H1 (cell line): Measurements from ENCODE around the gene ANKIB1. TPM values are rescaled to one million over a fixed set of nuclear protein-coding genes. Genes with fewer than 3 reads are reported as not detected.

ENCODE experiments used
- CTCF ChIA-PET: fragments of 300-600 bp; sonication (Branson Sonifier 250); formaldehyde crosslinking; loops from one replicate; lab custom pipeline; 2021; ENCODE audit not compliant: partially characterized antibody; lab: Charles Lee
- POLR2A ChIA-PET: fragments of 300-600 bp; sonication (Branson Sonifier 250); formaldehyde crosslinking; loops from one replicate; lab custom pipeline; 2021; ENCODE audit warnings: inconsistent platforms; ENCODE audit not compliant: partially characterized antibody; lab: Charles Lee
- DNase-seq, 2 experiments: peaks; one replicate each; pipeline versions ENCODE4 v3.0.0 to v3.0.0-alpha.2; 2010 to 2022; ENCODE audit warnings: low spot score in 2 of 2, low read depth in 1 of 2, mixed read lengths in 1 of 2
- FAIRE-seq: peaks from 2 replicates; lab custom pipeline; 2011; peaks lifted over from hg19 to GRCh38; lab: Jason Lieb, UNC
- H2AFZ ChIP-seq: 2 replicates; pipeline ENCODE4 v1.8.1; 2012; ENCODE audit warnings: low read length, inconsistent platforms
- H2AK5ac ChIP-seq: 2 replicates; pipeline ENCODE4 v1.6.1; 2013; ENCODE audit warnings: low read depth, low read length
- H2BK120ac ChIP-seq: replicated peaks from 2 replicates; pipeline ENCODE3; 2013; ENCODE audit warnings: low read depth, low read length, inconsistent platforms
- H2BK12ac ChIP-seq: 2 replicates; pipeline ENCODE4 v1.6.1; 2013; ENCODE audit warnings: low read depth, low read length
- H2BK15ac ChIP-seq: 2 replicates; pipeline ENCODE4 v1.6.1; 2013; ENCODE audit warnings: low read length
- H2BK20ac ChIP-seq: 2 replicates; pipeline ENCODE4 v1.6.1; 2013; ENCODE audit warnings: low read length
- H2BK5ac ChIP-seq: 2 replicates; pipeline ENCODE4 v1.6.1; 2013; ENCODE audit warnings: low read depth, low read length
- H3K14ac ChIP-seq: 2 replicates; pipeline ENCODE4 v1.6.1; 2013; ENCODE audit warnings: inconsistent platforms; ENCODE audit not compliant: insufficient read length
- H3K18ac ChIP-seq: 2 replicates; pipeline ENCODE4 v1.6.1; 2013; ENCODE audit warnings: low read length; ENCODE audit errors: extremely low read depth
- H3K23ac ChIP-seq: 2 replicates; pipeline ENCODE4 v1.6.1; 2013; ENCODE audit warnings: inconsistent platforms; ENCODE audit not compliant: insufficient read length
- H3K23me2 ChIP-seq: 2 replicates; pipeline ENCODE4 v1.6.1; 2013; ENCODE audit warnings: low read depth, low read length
- H3K27ac ChIP-seq: 2 replicates; pipeline ENCODE4 v1.6.1; 2011; ENCODE audit warnings: low read depth, low read length, inconsistent platforms
- H3K27me3 ChIP-seq, 4 experiments: replicated peaks in 1 of 4; 1 replicate in 1 of 4; 2 replicates in 3 of 4; pipeline versions ENCODE4 v1.6.1 to v1.8.1; 2011 to 2013; ENCODE audit warnings: low read length in 3 of 4, mild to moderate bottlenecking in 3 of 4, inconsistent platforms in 2 of 4, mixed read lengths in 2 of 4, moderate library complexity in 1 of 4; ENCODE audit not compliant: control insufficient read depth in 3 of 4, insufficient read depth in 3 of 4; ENCODE audit errors: extremely low read depth in 1 of 4
- H3K36me3 ChIP-seq, 4 experiments: 2 replicates each; pipeline versions ENCODE4 v1.6.1 to v1.8.1; 2011 to 2013; ENCODE audit warnings: mild to moderate bottlenecking in 4 of 4, low read length in 3 of 4, moderate library complexity in 2 of 4, control low read depth in 1 of 4, inconsistent platforms in 1 of 4; ENCODE audit not compliant: insufficient read depth in 4 of 4, control insufficient read depth in 2 of 4
- H3K4ac ChIP-seq: replicated peaks from 2 replicates; pipeline ENCODE3; 2013; ENCODE audit warnings: low read length, low read depth, mixed read lengths, inconsistent platforms; ENCODE audit not compliant: insufficient read length
- H3K4me1 ChIP-seq, 4 experiments: replicated peaks in 1 of 4; 1 replicate in 1 of 4; 2 replicates in 3 of 4; pipeline versions ENCODE4 v1.6.1 to v1.8.1; 2011 to 2013; ENCODE audit warnings: low read length in 3 of 4, inconsistent platforms in 2 of 4, mixed read lengths in 1 of 4; ENCODE audit not compliant: insufficient read depth in 4 of 4, control insufficient read depth in 3 of 4
- H3K4me2 ChIP-seq, 2 experiments: 2 replicates each; pipeline versions ENCODE4 v1.6.1 to v1.8.1; 2011 to 2013; ENCODE audit warnings: low read depth in 2 of 2, low read length in 2 of 2, control low read depth in 1 of 2, inconsistent platforms in 1 of 2, mild to moderate bottlenecking in 1 of 2; ENCODE audit not compliant: insufficient read depth in 1 of 2
- H3K4me3 ChIP-seq, 4 experiments: fragments of 200-600, 300-600 bp in 1 of 4; sonication (generic), shearing (Covaris generic), sonication (Bioruptor Twin) in 1 of 4; 2 replicates each; pipeline versions ENCODE4 v1.5.1 to v1.8.1; 2011 to 2016; ENCODE audit warnings: low read length in 4 of 4, low read depth in 3 of 4, control low read depth in 2 of 4, inconsistent platforms in 2 of 4, mild to moderate bottlenecking in 2 of 4, mixed read lengths in 1 of 4, moderate library complexity in 1 of 4; ENCODE audit not compliant: insufficient read depth in 2 of 4; ENCODE audit errors: extremely low read depth in 1 of 4
- H3K56ac ChIP-seq: replicated peaks from 2 replicates; pipeline ENCODE3; 2013; ENCODE audit warnings: low read depth, mild to moderate bottlenecking, mixed read lengths, low read length, inconsistent platforms; ENCODE audit not compliant: insufficient read length
- H3K79me1 ChIP-seq: 2 replicates; pipeline ENCODE4 v1.6.1; 2013; ENCODE audit warnings: low read depth, low read length, control low read depth
- H3K79me2 ChIP-seq, 2 experiments: 2 replicates each; pipeline versions ENCODE4 v1.6.1 to v1.8.1; 2012 to 2013; ENCODE audit warnings: low read length in 2 of 2, mild to moderate bottlenecking in 2 of 2, inconsistent platforms in 1 of 2; ENCODE audit not compliant: insufficient read depth in 2 of 2, control insufficient read depth in 1 of 2
- H3K9ac ChIP-seq, 4 experiments: replicated peaks in 1 of 4; 1 replicate in 1 of 4; 2 replicates in 3 of 4; pipeline versions ENCODE4 v1.6.1 to v1.8.1; 2011 to 2013; ENCODE audit warnings: low read depth in 3 of 4, low read length in 3 of 4, control low read depth in 2 of 4, mild to moderate bottlenecking in 2 of 4, moderate library complexity in 2 of 4, inconsistent platforms in 1 of 4; ENCODE audit errors: extremely low read depth in 1 of 4
- H3K9me3 ChIP-seq, 2 experiments: 2 replicates each; pipeline versions ENCODE4 v1.6.1 to v1.8.1; 2012 to 2013; ENCODE audit warnings: mild to moderate bottlenecking in 2 of 2, moderate library complexity in 2 of 2, control low read depth in 1 of 2, inconsistent platforms in 1 of 2, low read depth in 1 of 2, low read length in 1 of 2, mixed read lengths in 1 of 2; ENCODE audit not compliant: insufficient read depth in 2 of 2
- H4K20me1 ChIP-seq, 2 experiments: replicated peaks in 1 of 2; 2 replicates each; pipeline versions ENCODE3 to v1.8.1; 2011 to 2013; ENCODE audit warnings: inconsistent platforms in 2 of 2, low read length in 2 of 2, mild to moderate bottlenecking in 1 of 2; ENCODE audit not compliant: insufficient read depth in 2 of 2, control insufficient read depth in 1 of 2
- H4K5ac ChIP-seq: 2 replicates; pipeline ENCODE4 v1.6.1; 2013; ENCODE audit warnings: low read length, low read depth, mixed read lengths, inconsistent platforms; ENCODE audit not compliant: insufficient read length
- H4K8ac ChIP-seq: 2 replicates; pipeline ENCODE4 v1.8.0; 2013; ENCODE audit warnings: mild to moderate bottlenecking, moderate library complexity, low read length, inconsistent platforms; ENCODE audit not compliant: insufficient read depth; ENCODE audit errors: extremely low read depth
- H4K91ac ChIP-seq: replicated peaks from 2 replicates; pipeline ENCODE3; 2013; ENCODE audit warnings: low read length, mixed read lengths, inconsistent platforms; ENCODE audit not compliant: insufficient read length
- EZH2 ChIP-seq: fragments of 200-600 bp; sonication (generic); IDR thresholded peaks from 2 replicates; pipeline ENCODE4 v1.7.1; 2012; ENCODE audit warnings: low read depth, mild to moderate bottlenecking, moderate library complexity, low read length, inconsistent platforms; ENCODE audit not compliant: severe bottlenecking
- JUND ChIP-seq: IDR thresholded peaks from 2 replicates; pipeline ENCODE4 v1.6.1; 2011; ENCODE audit warnings: mild to moderate bottlenecking, improper control_type of control experiment, low read length
- KDM5A ChIP-seq: fragments of 200-600 bp; IDR thresholded peaks from 2 replicates; pipeline ENCODE4 v1.7.1; 2012; ENCODE audit warnings: mild to moderate bottlenecking, low read length, inconsistent platforms, mixed read lengths
- TBP ChIP-seq: IDR thresholded peaks from 2 replicates; pipeline ENCODE4 v1.6.1; 2011; ENCODE audit warnings: low read depth, low read length, improper control_type of control experiment
- WGBS, 2 experiments: shearing (Covaris generic) in 1 of 2; methylation state at CpG; one replicate each; pipeline versions ENCODE4 v1.1.6 to v1.1.7; 2013 to 2015; ENCODE audit warnings: low lambda C conversion rate in 2 of 2, mixed read lengths in 2 of 2, inconsistent platforms in 1 of 2, low coverage in 1 of 2, missing lambda C conversion rate in 1 of 2; ENCODE audit not compliant: insufficient replicate concordance in 2 of 2, insufficient coverage in 1 of 2, insufficient read length in 1 of 2; ENCODE audit errors: extremely low coverage in 1 of 2, missing lambda C conversion rate in 1 of 2; 5-methylcytosine and 5-hydroxymethylcytosine counted together
- polyA plus RNA-seq, 7 experiments: library from polyadenylated mRNA; depleted of rRNA in 3 of 7; stranded (reverse) in 5 of 7; unstranded in 2 of 7; fragments of >200 nt in 5 of 7; fragments of 200-250 nt in 2 of 7; gene quantifications; 1 replicate in 5 of 7; 2 replicates in 1 of 7; 4 replicates in 1 of 7; pipeline versions ENCODE4 v1.2.1 to v1.2.3, GENCODE V29; 2011 to 2013; ENCODE audit warnings: missing spikeins in 2 of 7, mixed read lengths in 2 of 7
- total RNA-seq: library from RNA; stranded (reverse); fragmentation: NEBNext Ultra II Directional; extraction: Animal tissue kit (Norgen Biotek cat#: 25700); gene quantifications from 2 replicates; pipeline ENCODE4 v1.2.1, GENCODE V29; 2021

ANKIB1 gene
- total and polyA plus RNA-seq, 2 of the 8 experiments (the other 6 are each of a cell fraction or from before 2014, with no cell fraction given), result 19.2 to 43.0 TPM

GRCh38 chr7:92304406-92304893 lies 58.7 kb downstream of the ANKIB1 start:
- Histone ChIP-seq H4K91ac (no peak overlapping the region), H3K27ac (no peak overlapping the region), H3K4me1 (no peaks in the 10 kb centered on the region), H3K14ac (no peak overlapping the region), H3K27me3 (no peaks in the 10 kb centered on the region), H2AK5ac (no peak overlapping the region), H2BK120ac (no peak overlapping the region), H3K4me3 (no peak overlapping the region), H3K79me1 (no peaks in the 10 kb centered on the region), H3K18ac (no peak overlapping the region), H3K23me2 (no peaks in the 10 kb centered on the region), H4K5ac (no peak overlapping the region), H3K79me2 (no peaks in the 10 kb centered on the region), H3K36me3 (no peaks in the 10 kb centered on the region; a peak in 1 of 8 replicates), H2BK20ac (no peak overlapping the region), H2AFZ (no peak overlapping the region), H4K20me1 (no peaks in the 10 kb centered on the region), H3K4ac (no peak overlapping the region), H2BK12ac (no peak overlapping the region), H4K8ac (no peak overlapping the region), H3K9ac (no peak overlapping the region), H2BK5ac (no peak overlapping the region), H3K56ac (no peak overlapping the region), H3K23ac (no peak overlapping the region), H3K4me2 (no peak overlapping the region), H3K9me3 (no peaks in the 10 kb centered on the region), H2BK15ac (no peak overlapping the region)
- FAIRE-seq, result no peak
- DNase-seq, result no peak
- TF ChIP-seq JUND (no peak), TBP (no peak), EZH2 (no peak), KDM5A (no peak)
- CTCF ChIA-PET, result no interaction called here
- POLR2A ChIA-PET, result no interaction called here
- 94% methylated on average over 2 of the region's 2 CpGs; no CpG with 5 or more reads in 1 of the 2 experiments for WGBS, 2 experiments
